K562 (cell line): Measurements from ENCODE around the gene SIGLEC5. TPM values are rescaled to one million over a fixed set of nuclear protein-coding genes. Genes with fewer than 3 reads are reported as not detected.

Experiments used
- BDP1 ChIP-seq: IDR thresholded peaks from 3 replicates; pipeline ENCODE4 v1.6.1; 2011; ENCODE audit not compliant: insufficient read length, insufficient read depth
- CTCF ChIP-seq, 3 experiments: IDR thresholded peaks in 2 of 3; conservative IDR thresholded peaks in 1 of 3; 2 replicates each; pipeline ENCODE4 v1.5.1; 2011 to 2012; ENCODE audit warnings: low read length in 3 of 3, mild to moderate bottlenecking in 3 of 3, control low read depth in 2 of 3, improper control_type of control experiment in 1 of 3, inconsistent platforms in 1 of 3, low read depth in 1 of 3, mixed read lengths in 1 of 3, moderate library complexity in 1 of 3; ENCODE audit not compliant: insufficient read depth in 2 of 3
- CXXC5 ChIP-seq: fragments of 250-450 bp; sonication (Bioruptor Pico); IDR thresholded peaks from 2 replicates; pipeline ENCODE4 v1.8.0; 2022; ENCODE audit warnings: inconsistent platforms, mild to moderate bottlenecking, moderate library complexity
- ELK1 ChIP-seq: sonication (generic); formaldehyde crosslinking; IDR thresholded peaks from 2 replicates; pipeline ENCODE4 v1.8.1; 2022; ENCODE audit warnings: missing genetic modification reagents
- MYC ChIP-seq, 2 experiments: fragments of 250-450 bp in 1 of 2; sonication (Bioruptor Pico) in 1 of 2; IDR thresholded peaks; 2 replicates each; pipeline versions ENCODE4 v1.5.1 to v1.6.1; 2012 to 2021; ENCODE audit warnings: low read depth in 2 of 2, borderline replicate concordance in 1 of 2, improper control_type of control experiment in 1 of 2, low read length in 1 of 2, mild to moderate bottlenecking in 1 of 2, moderate library complexity in 1 of 2
- NR2C1 ChIP-seq, 2 experiments: fragments of 450-650 bp; IDR thresholded peaks; 2 replicates each; pipeline ENCODE4 v1.6.1; 2017; ENCODE audit warnings: mild to moderate bottlenecking in 2 of 2, antibody characterized with exemption in 1 of 2, inconsistent platforms in 1 of 2, missing compliant biosample characterization in 1 of 2, missing genetic modification characterization in 1 of 2
- NR4A1 ChIP-seq, 2 experiments: fragments of 250-450 bp in 1 of 2; fragments of 450-650 bp in 1 of 2; sonication (Bioruptor Pico) in 1 of 2; IDR thresholded peaks; 2 replicates each; pipeline versions ENCODE4 v1.4.0 to v1.6.1; 2016 to 2020; ENCODE audit warnings: mild to moderate bottlenecking in 2 of 2, missing compliant biosample characterization in 1 of 2, missing genetic modification characterization in 1 of 2, moderate library complexity in 1 of 2
- ZC3H11A ChIP-seq: IDR thresholded peaks from 2 replicates; pipeline ENCODE4 v1.6.1; 2012; ENCODE audit warnings: low read depth, low read length, improper control_type of control experiment
- ZNF589 ChIP-seq: fragments of 200-800 bp; sonication (Bioruptor generic); IDR thresholded peaks from 2 replicates; pipeline ENCODE4 v1.6.1; 2016; ENCODE audit warnings: low read depth, missing genetic modification characterization, missing compliant biosample characterization
- ZNF609 ChIP-seq: sonication (generic); formaldehyde crosslinking; IDR thresholded peaks from 2 replicates; pipeline ENCODE4 v1.8.1; 2023; ENCODE audit warnings: missing genetic modification reagents, mild to moderate bottlenecking, borderline replicate concordance
- ZNF717 ChIP-seq: fragments of 250-450 bp; sonication (Bioruptor Pico); IDR thresholded peaks from 2 replicates; pipeline ENCODE4 v1.5.0; 2021
- polyA plus RNA-seq, 8 experiments: library from polyadenylated mRNA; depleted of rRNA in 4 of 8; stranded (reverse) in 5 of 8; unstranded in 3 of 8; fragments of >200 nt; fragmentation: Nextera tagmentation in 2 of 8; fragmentation: Illumina TruSeq in 1 of 8; extraction: Ambion mirVana in 2 of 8; extraction: Trizol in 1 of 8; gene quantifications; 2 replicates each; pipeline versions ENCODE4 v1.2.1 to v1.2.3, GENCODE V29; 2011 to 2014; ENCODE audit warnings: inconsistent platforms in 1 of 8, missing spikeins in 1 of 8
- total RNA-seq, 7 experiments: library from RNA; depleted of rRNA in 6 of 7; stranded (reverse); fragments of >200 nt in 6 of 7; fragmentation: Illumina TruSeq in 2 of 7; extraction: Trizol in 2 of 7; gene quantifications; 2 replicates each; pipeline versions ENCODE4 v1.2.1 to v1.2.3, GENCODE V29; 2011 to 2021; ENCODE audit warnings: low replicate concordance in 1 of 7

The SIGLEC5 gene
- total and polyA plus RNA-seq, 9 of the 15 experiments (the other 6 are each of a cell fraction or from before 2014, with no cell fraction given): 0.14 TPM; not detected in 8

- no peak for TF ChIP-seq NR4A1 (CRISPR knock-in tag; IDR thresholded peaks at IDR 0.05)
- peak; percentile 79; the same call in 1 of the 2 replicates for TF ChIP-seq NR4A1 (tag; IDR thresholded peaks at IDR 0.05)
- TF ChIP-seq ZNF609 (CRISPR knock-in tag): no peak
- no peak for TF ChIP-seq MYC (IDR thresholded peaks at IDR 0.05; ENCODE audit: low read depth, low read length)
- TF ChIP-seq MYC (CRISPR knock-in tag; IDR thresholded peaks at IDR 0.05; ENCODE audit: borderline replicate concordance, low read depth): peak; percentile 65; the same call in 1 of the 2 replicates
- TF ChIP-seq BDP1: no peak
- TF ChIP-seq NR2C1 (IDR thresholded peaks at IDR 0.05): no peak
- TF ChIP-seq NR2C1 (tag; IDR thresholded peaks at IDR 0.05): peak; percentile 25; the same call in 1 of the 2 replicates
- peak; percentile 41; the same call in 1 of the 2 replicates for TF ChIP-seq CXXC5 (CRISPR knock-in tag)
- no peak for TF ChIP-seq ZC3H11A
- TF ChIP-seq ZNF717 (CRISPR knock-in tag): no peak
- TF ChIP-seq ZNF589 (CRISPR knock-in tag): peak; percentile 44; the same call in 1 of the 2 replicates
- no peak for TF ChIP-seq CTCF (IDR thresholded peaks at IDR 0.05 in 2 of 3, conservative IDR thresholded peaks at IDR 0.05 in 1 of 3; ENCODE audit: insufficient read depth in 2 of 3, low read depth in 1 of 3, low read length in 3 of 3)
- no peak for TF ChIP-seq ELK1 (CRISPR knock-in tag)
Observed at GRCh38 chr19:51567583-51567982, 62.6 kb downstream of the SIGLEC5 start (continued).
